ENCODE measurements around the gene TENT4B. TPM values are rescaled to one million over a fixed set of nuclear protein-coding genes. Genes with fewer than 3 reads are reported as not detected.
A peak's percentile ranks its signal among the peaks of the same experiment; 100 is the strongest.

The TENT4B gene
- total RNA-seq, 6 donors from 2014 or later, result 7.2 to 19.2 (median 10.6) TPM

- DNase-seq (no peak), ATAC-seq (ENCODE audit: low FRiP score in 2 of 2) (no peak)
- no peaks in the 10 kb centered on the region for H3K27me3 ChIP-seq
- no peak overlapping the region for H3K27ac ChIP-seq
- WGBS, 2 donors, result 84 to 87% methylated on average over 12 of the region's 12 CpGs
- no peak overlapping the region for H3K4me3 ChIP-seq
- no peaks in the 10 kb centered on the region for H3K9me3 ChIP-seq
- no peaks in the 10 kb centered on the region for H3K36me3 ChIP-seq
- H3K4me1 ChIP-seq, result peaks cover 17 to 86% (median 52%) of the 10 kb centered on the region in 4 donors
- TF ChIP-seq CTCF (IDR thresholded peaks at IDR 0.05) (no peak), POLR2AphosphoS5 (IDR thresholded peaks at IDR 0.05) (no peak)
Observed at GRCh38 chr16:50269769-50270509, 116.8 kb downstream of the TENT4B start.

- WGBS, 2 donors, result 85 to 89% methylated on average over 8 to 13 of the region's 13 CpGs
Observed at GRCh38 chr16:50270510-50271147, 117.5 kb downstream of the TENT4B start.

GRCh38 chr16:50271148-50272041, 118.3 kb downstream of the TENT4B start:
- TF ChIP-seq CTCF (IDR thresholded peaks at IDR 0.05) (no peak), POLR2A (IDR thresholded peaks at IDR 0.05) (no peak)
- Histone ChIP-seq H3K4me1 (peaks cover 9 to 87% (median 51%) of the 10 kb centered on the region in 4 donors), H3K27ac (peak overlapping the region in 2 of 4 donors; percentile 24 to 65), H3K27me3 (no peaks in the 10 kb centered on the region), H3K4me3 (no peak overlapping the region), H3K9me3 (no peaks in the 10 kb centered on the region), H3K36me3 (no peaks in the 10 kb centered on the region)
- 79 to 83% methylated on average over 14 to 15 of the region's 15 CpGs for WGBS, 2 donors
- no peak for ATAC-seq (ENCODE audit: low FRiP score in 2 of 2)
- DNase-seq, result no peak

More at GRCh38 chr16:50270510-50271147, 117.5 kb downstream of the TENT4B start:
- Histone ChIP-seq H3K4me3 (no peak overlapping the region), H3K27ac (peak overlapping the region in 1 of 4 donors; percentile 65), H3K4me1 (peaks cover 13 to 88% (median 53%) of the 10 kb centered on the region in 4 donors), H3K27me3 (no peaks in the 10 kb centered on the region), H3K36me3 (no peaks in the 10 kb centered on the region), H3K9me3 (no peaks in the 10 kb centered on the region)
- peak in 1 of 2 donors; percentile 71 for DNase-seq
- TF ChIP-seq CTCF (IDR thresholded peaks at IDR 0.05), result no peak
- TF ChIP-seq EP300 (IDR thresholded peaks at IDR 0.05), result no peak
- no peak for TF ChIP-seq POLR2AphosphoS5 (IDR thresholded peaks at IDR 0.05)
- no peak for TF ChIP-seq POLR2A (IDR thresholded peaks at IDR 0.05)
- no peak for ATAC-seq (ENCODE audit: low FRiP score in 2 of 2)

- peak overlapping the region in 3 of 4 donors; percentile 6 to 65 (median 24) for H3K27ac ChIP-seq
- peaks cover 4 to 83% (median 44%) of the 10 kb centered on the region in 4 donors for H3K4me1 ChIP-seq
- WGBS, 2 donors, result 65% methylated on average over 6 of the region's 7 CpGs; no CpG with 5 or more reads in 1 of the 2 donors
- DNase-seq, result no peak
- H3K9me3 ChIP-seq, result no peaks in the 10 kb centered on the region
- no peaks in the 10 kb centered on the region for H3K27me3 ChIP-seq
- TF ChIP-seq EP300 (IDR thresholded peaks at IDR 0.05), result no peak
- TF ChIP-seq CTCF (IDR thresholded peaks at IDR 0.05), result no peak
- TF ChIP-seq POLR2AphosphoS5 (IDR thresholded peaks at IDR 0.05), result no peak
- no peak for TF ChIP-seq POLR2A (IDR thresholded peaks at IDR 0.05)
- H3K36me3 ChIP-seq, result no peaks in the 10 kb centered on the region
- ATAC-seq (ENCODE audit: low FRiP score in 2 of 2), result no peak
- no peak overlapping the region for H3K4me3 ChIP-seq
Observed at GRCh38 chr16:50272111-50272571, 119.0 kb downstream of the TENT4B start.

All from upper lobe of left lung (tissue), 6 donors.